Activated T-cell treated with anti-CD3 and anti-CD28 coated beads for 24 hours (primary cell): ENCODE measurements around the gene MPO.

Experiments
- DNase-seq: peaks from one replicate; pipeline ENCODE4 v3.0.0-alpha.2; 2020; ENCODE audit warnings: low read depth

Gene MPO

DNA sequence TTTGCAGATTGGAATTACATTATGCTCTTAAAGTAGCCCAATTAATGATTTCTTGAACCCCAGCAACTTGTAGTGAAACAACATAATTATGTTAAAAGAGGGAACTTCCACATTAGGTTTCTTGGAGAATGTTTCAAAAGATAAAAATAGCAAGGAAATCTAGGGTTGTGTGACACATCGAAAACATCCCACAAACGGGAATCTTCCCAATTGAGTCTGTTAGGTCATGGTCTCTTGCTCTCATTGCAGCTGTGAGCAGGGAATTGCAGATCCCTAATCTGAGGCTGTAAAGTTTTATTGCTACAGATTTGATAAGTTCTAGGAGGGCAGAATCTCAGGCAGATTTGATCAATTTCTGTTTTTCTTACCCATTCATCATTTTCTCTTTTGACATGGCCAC, 49.1 kb downstream of the MPO start:
- no peak for DNase-seq

DNA sequence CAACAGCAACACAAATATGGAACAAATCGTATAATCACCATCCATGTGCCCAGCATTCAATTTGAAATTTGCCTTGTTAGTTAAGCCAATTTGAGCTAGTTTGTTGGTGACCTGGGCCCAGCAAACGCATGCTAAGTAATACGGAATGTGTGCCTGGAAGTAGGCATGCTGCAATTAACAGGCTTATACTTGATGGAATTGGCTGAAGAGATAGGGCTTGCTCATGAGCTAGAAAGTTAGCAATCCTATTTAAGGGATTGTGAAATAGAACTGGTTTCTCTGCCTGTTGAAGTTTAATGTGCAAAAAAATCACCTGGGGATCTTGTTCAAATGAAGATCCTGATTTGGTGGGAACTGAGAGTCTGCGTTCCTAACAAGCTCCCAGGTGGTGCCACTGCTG, 50.9 kb downstream of the MPO start:
- no peak for DNase-seq

DNA sequence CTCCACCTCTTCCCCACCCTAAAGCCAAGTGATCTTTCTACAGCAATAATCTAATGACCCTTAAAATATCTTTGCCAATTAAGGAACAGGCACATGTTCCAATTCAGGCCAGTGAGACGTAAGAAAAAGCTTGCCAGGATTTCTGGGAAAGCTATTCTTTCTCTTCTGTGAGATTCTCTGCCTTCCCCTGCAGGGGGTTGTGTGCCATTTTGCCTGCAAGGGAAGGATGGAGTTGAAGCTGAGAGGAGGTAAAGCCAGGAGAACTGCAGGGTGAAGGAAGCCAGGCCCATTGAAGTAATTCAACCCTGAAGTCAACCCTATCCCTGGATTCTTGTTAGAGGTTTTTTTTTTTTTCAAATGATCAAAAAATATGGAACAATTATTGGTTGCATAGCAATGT, 51.4 kb downstream of the MPO start:
- DNase-seq: no peak

DNA sequence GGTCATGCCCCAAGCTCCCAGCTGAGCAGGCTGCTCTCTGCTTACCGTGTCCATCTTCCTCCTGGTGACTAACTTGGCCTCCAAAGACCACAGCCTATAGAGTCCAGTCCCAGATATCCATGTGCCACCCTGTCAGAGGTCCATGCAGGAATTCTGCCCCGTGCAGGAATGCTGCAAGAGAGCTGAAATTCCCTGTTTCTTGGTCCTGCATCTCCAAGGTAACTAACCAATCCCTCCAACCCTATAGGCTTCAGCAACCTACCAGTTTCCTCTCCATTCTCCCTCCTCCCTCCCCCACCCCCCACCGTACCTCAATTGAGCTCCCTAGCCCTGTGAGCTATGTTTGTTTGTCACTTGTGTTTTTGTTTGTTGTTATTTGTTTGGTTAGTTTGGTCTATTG, 52.1 kb downstream of the MPO start:
- no peak for DNase-seq

DNA sequence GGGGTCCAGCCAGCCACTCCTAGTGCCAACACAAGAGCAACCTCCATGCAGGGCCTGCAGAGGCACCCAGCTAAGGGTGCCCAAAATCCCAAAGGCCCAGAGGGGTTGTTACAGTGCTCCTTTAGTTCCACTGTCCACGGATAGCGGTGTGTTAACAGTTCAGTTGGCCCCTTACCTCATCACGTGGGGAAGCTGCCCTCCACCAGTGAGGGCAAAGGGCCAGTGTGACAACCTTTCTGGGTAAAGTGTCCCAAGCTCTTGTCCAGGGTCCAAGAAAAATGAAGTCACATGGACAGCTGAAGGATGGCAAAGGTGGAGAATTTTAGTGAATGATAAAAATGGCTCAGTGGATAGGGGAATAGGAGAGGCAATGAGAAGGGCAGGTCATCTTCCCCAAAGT, 53.0 kb downstream of the MPO start:
- DNase-seq: no peak

DNA sequence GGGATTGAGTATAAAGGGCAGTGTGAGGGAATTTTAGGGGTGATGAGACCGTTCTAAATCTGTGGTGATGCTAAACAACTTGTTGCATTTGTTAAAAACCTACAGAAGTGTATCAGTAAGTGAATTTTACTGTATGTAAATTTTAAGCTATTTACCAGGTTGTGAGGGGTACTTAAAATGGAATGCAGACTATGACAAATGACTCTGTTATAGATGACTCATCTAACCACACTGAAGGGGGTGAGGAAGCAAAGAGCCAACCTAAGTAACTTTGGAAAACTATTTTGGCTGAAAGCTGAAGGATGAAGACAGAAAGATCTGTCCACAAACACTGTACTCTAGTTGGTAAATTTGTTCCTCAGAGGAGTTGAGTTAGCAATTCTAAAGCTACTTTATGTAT, 56.4 kb downstream of the MPO start:
- DNase-seq: no peak
